HFF-Myc (cell line): Measurements from ENCODE around the gene FGB.

ENCODE experiments used
- DNase-seq: peaks from one replicate; pipeline ENCODE4 v3.0.0-alpha.2; 2011; ENCODE audit warnings: low read depth; ENCODE audit errors: extremely low read depth
- H3K4me3 ChIP-seq: replicated peaks from 2 replicates; pipeline ENCODE4 v1.5.1; 2011; ENCODE audit warnings: low read depth, mild to moderate bottlenecking, control low read depth, low read length
- TF ChIP-seq, protein P1 (sequence below): IDR thresholded peaks from 2 replicates; pipeline ENCODE4 v1.5.1; 2012; ENCODE audit warnings: mild to moderate bottlenecking, low read depth, low read length, control low read depth; ENCODE audit errors: missing control alignments

FGB gene

DNA sequence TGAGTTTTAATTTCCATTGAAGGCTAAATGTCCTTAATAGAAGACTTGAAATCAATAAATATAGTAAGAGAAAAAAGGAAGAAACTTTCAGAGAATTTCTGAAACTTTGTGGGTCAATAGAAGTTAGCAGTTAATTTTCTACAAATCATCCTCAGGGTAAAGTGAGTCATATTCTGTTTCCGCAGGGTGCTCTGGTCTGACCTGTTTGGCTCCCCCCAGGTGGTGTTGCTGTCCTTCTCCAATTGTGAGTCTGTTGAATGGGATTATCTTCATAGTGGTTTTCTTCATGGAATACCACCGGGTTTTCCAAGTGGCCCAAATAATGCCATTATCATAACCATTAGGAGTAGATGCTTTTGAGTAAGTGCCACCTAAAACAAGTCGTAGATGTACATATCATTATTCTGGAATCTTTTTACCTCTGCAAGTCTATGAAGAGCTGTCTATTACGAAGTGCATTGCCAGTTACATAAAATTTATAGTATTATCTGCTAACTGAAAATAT lies 41.9 kb downstream of the FGB start:
- no peak overlapping the region for H3K4me3 ChIP-seq
- DNase-seq: no peak
- TF ChIP-seq, protein P1, sequence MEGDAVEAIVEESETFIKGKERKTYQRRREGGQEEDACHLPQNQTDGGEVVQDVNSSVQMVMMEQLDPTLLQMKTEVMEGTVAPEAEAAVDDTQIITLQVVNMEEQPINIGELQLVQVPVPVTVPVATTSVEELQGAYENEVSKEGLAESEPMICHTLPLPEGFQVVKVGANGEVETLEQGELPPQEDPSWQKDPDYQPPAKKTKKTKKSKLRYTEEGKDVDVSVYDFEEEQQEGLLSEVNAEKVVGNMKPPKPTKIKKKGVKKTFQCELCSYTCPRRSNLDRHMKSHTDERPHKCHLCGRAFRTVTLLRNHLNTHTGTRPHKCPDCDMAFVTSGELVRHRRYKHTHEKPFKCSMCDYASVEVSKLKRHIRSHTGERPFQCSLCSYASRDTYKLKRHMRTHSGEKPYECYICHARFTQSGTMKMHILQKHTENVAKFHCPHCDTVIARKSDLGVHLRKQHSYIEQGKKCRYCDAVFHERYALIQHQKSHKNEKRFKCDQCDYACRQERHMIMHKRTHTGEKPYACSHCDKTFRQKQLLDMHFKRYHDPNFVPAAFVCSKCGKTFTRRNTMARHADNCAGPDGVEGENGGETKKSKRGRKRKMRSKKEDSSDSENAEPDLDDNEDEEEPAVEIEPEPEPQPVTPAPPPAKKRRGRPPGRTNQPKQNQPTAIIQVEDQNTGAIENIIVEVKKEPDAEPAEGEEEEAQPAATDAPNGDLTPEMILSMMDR: no peak

- DNase-seq: no peak
- no peak overlapping the region for H3K4me3 ChIP-seq
- TF ChIP-seq, protein P1: no peak
These were observed 44.2 kb downstream of the FGB start for GRCh38 chr4:154606728-154607723.

DNA sequence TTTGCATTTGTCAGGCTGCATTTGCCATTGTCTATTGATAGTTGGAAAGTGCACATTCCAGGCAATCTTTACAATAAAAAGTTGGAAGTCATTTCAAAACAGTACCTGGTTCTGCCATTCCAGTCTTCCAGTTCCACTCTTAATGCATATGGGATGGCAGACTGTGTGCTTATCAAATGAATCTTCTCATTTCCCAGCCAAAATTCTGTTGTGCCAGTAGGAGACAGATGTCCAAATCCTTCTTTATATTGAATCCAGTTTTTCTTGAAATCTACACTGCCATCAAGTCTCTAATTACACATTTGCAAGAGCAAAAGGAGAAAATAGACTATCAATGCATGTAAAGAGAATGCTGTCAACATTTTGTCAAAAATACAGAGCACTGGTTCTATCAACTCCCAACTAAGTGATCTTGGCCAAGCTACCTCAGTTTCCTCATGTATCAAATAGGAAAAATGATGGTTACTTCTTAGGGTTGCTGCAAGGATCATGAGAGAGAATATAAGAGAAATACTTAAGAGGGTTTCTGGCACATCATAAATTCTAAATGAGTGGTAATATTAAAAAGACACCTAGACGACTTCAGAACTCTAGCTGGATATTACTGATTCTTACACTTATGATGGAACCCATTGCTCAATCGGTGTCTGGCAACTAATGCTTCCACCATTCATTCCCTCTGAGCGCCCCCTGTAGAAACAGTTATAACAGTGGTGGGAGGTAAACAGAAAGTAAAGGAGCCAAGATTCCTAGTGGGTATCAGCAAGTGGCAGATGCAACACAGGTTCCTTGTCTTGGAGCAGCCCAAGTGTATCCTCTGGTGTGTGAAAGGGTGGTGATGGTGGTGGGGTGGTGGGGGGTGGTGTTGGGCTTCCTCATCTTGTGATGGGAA lies 45.8 kb downstream of the FGB start:
- TF ChIP-seq, protein P1: no peak
- no peak for DNase-seq
- H3K4me3 ChIP-seq: no peak overlapping the region

DNA sequence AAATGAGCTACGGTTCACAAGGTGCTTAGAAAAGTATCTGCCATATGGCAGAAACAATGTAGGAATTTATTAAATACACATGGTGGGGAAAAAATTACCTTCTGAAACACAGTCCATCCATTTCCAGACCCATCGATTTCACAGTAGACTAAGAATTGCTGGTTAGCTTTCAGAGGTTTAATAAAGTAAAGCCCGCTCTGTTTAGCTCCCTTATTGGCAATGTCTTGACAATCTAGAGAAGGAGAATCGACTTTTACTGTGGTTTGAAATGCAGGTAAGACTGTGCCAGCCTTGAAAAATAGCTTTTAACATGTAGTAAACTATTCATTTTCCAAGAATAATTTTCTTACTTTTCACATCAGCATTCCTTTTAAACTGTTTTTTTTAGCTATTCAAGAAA lies 46.7 kb downstream of the FGB start:
- H3K4me3 ChIP-seq: no peak overlapping the region
- TF ChIP-seq, protein P1: no peak
- no peak for DNase-seq

DNA sequence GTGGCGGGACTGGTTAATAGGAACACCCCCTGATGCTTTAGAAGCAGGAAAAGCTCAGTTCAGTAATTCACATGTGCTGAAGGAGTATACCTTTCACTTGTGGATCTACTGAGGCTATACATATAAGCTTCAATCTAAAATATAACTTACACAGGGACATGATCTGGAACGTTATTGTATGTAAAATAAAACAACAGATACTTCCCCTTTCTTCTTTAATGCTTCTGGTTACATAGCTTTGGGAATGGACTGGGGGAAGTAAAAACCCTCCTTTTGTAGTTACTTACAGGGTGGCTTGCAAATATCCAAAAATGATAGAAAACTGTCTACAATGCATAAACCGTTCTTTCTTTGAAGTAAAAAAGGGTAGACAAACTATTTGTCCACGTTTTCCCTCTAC lies 47.8 kb downstream of the FGB start:
- H3K4me3 ChIP-seq: no peak overlapping the region
- TF ChIP-seq, protein P1: no peak
- DNase-seq: no peak

- no peak overlapping the region for H3K4me3 ChIP-seq
- DNase-seq: no peak
- TF ChIP-seq, protein P1: no peak
These were observed 49.0 kb downstream of the FGB start for GRCh38 chr4:154611833-154612232.
